IMR-90 (cell line): ENCODE measurements around the gene KIF18A. TPM values are rescaled to one million over a fixed set of nuclear protein-coding genes. Genes with fewer than 3 reads are reported as not detected.

Experiments used
- ATAC-seq: fragments of 200-7000 bp; cut with Tn5 transposase; 2 replicates; pipeline ENCODE4 v1.9.1; 2020; ENCODE audit warnings: low read depth, mild to moderate bottlenecking, moderate library complexity
- BruUV-seq: library from RNA; stranded (reverse); fragments of 400-500 nt; replicated peaks from 2 replicates; lab custom pipeline; 2021; lab: Mats Ljungman, UMichigan
- CTCF ChIA-PET: fragments of 300-600 bp; formaldehyde crosslinking; extraction: SDS; loops from one replicate; lab custom pipeline; 2021; ENCODE audit warnings: antibody characterized with exemption; lab: Yijun Ruan, JAX
- POLR2A ChIA-PET: fragments of 300-600 bp; sonication (Branson Sonifier 250); formaldehyde crosslinking; loops from one replicate; lab custom pipeline; 2022; ENCODE audit warnings: antibody characterized with exemption; ENCODE audit not compliant: unreplicated experiment; lab: Charles Lee
- DNase-seq: peaks from one replicate; pipeline ENCODE4 v3.0.0; 2013
- H2AFZ ChIP-seq: replicated peaks from 2 replicates; pipeline ENCODE3; 2013; ENCODE audit warnings: low read length, mild to moderate bottlenecking; ENCODE audit not compliant: poor library complexity
- H2AK5ac ChIP-seq: 2 replicates; pipeline ENCODE4 v1.6.1; 2013; ENCODE audit warnings: low read depth, low read length, inconsistent platforms
- H2AK9ac ChIP-seq: replicated peaks from 2 replicates; pipeline ENCODE3; 2013; ENCODE audit warnings: mild to moderate bottlenecking, low read depth, low read length, moderate library complexity; ENCODE audit not compliant: poor library complexity
- H2BK120ac ChIP-seq: 2 replicates; pipeline ENCODE4 v1.6.1; 2013; ENCODE audit warnings: low read depth, low read length, inconsistent platforms
- H2BK15ac ChIP-seq: 3 replicates; pipeline ENCODE4 v1.6.1; 2013; ENCODE audit warnings: low read depth, low read length, inconsistent platforms
- H2BK20ac ChIP-seq: 2 replicates; pipeline ENCODE4 v1.6.1; 2013; ENCODE audit warnings: low read depth, mild to moderate bottlenecking, inconsistent platforms, low read length, moderate library complexity
- H2BK5ac ChIP-seq: 2 replicates; pipeline ENCODE4 v1.6.1; 2013; ENCODE audit warnings: mild to moderate bottlenecking, low read depth, low read length, inconsistent platforms; ENCODE audit not compliant: poor library complexity, severe bottlenecking
- H3K14ac ChIP-seq: replicated peaks from 2 replicates; pipeline ENCODE4 v1.6.1; 2013; ENCODE audit warnings: low read depth, low read length, inconsistent platforms
- H3K18ac ChIP-seq: 2 replicates; pipeline ENCODE4 v1.6.1; 2013; ENCODE audit warnings: low read depth, low read length, control low read depth
- H3K23ac ChIP-seq: 2 replicates; pipeline ENCODE4 v1.6.1; 2013; ENCODE audit warnings: low read depth, low read length, inconsistent platforms
- H3K27ac ChIP-seq: 2 replicates; pipeline ENCODE4 v1.5.1; 2013; ENCODE audit warnings: mild to moderate bottlenecking, control low read depth, low read length; ENCODE audit not compliant: insufficient read depth
- H3K27me3 ChIP-seq: 2 replicates; pipeline ENCODE4 v1.6.1; 2013; ENCODE audit warnings: low read length; ENCODE audit not compliant: control insufficient read depth, insufficient read depth
- H3K36me3 ChIP-seq: 2 replicates; pipeline ENCODE4 v1.6.1; 2013; ENCODE audit warnings: low read length, mixed read lengths; ENCODE audit not compliant: control insufficient read depth, insufficient read depth
- H3K4ac ChIP-seq: 2 replicates; pipeline ENCODE4 v1.6.1; 2013; ENCODE audit warnings: low read depth, low read length, inconsistent platforms
- H3K4me1 ChIP-seq: 2 replicates; pipeline ENCODE4 v1.6.1; 2013; ENCODE audit warnings: low read length, mixed read lengths; ENCODE audit not compliant: control insufficient read depth, insufficient read depth
- H3K4me2 ChIP-seq: 2 replicates; pipeline ENCODE4 v1.6.1; 2013; ENCODE audit warnings: low read depth, mild to moderate bottlenecking, control low read depth, low read length, moderate library complexity
- H3K4me3 ChIP-seq: 2 replicates; pipeline ENCODE4 v1.5.1; 2013; ENCODE audit warnings: low read depth, mild to moderate bottlenecking, control low read depth, low read length, moderate library complexity; ENCODE audit not compliant: insufficient read depth
- H3K56ac ChIP-seq: 2 replicates; pipeline ENCODE4 v1.6.1; 2013; ENCODE audit warnings: low read length, inconsistent platforms; ENCODE audit not compliant: insufficient read depth; ENCODE audit errors: extremely low read depth
- H3K79me1 ChIP-seq, 2 experiments: 2 replicates each; pipeline ENCODE4 v1.6.1; 2013; ENCODE audit warnings: low read length in 2 of 2, inconsistent platforms in 1 of 2, low read depth in 1 of 2
- H3K9ac ChIP-seq: 2 replicates; pipeline ENCODE4 v1.6.1; 2013; ENCODE audit warnings: low read depth, low read length, control low read depth
- H3K9me1 ChIP-seq: 2 replicates; pipeline ENCODE4 v1.6.1; 2013; ENCODE audit warnings: low read length, inconsistent platforms; ENCODE audit not compliant: insufficient read depth
- H3K9me3 ChIP-seq: 2 replicates; pipeline ENCODE4 v1.6.1; 2013; ENCODE audit warnings: low read length; ENCODE audit not compliant: control insufficient read depth, insufficient read depth
- H4K20me1 ChIP-seq: 2 replicates; pipeline ENCODE4 v1.6.1; 2013; ENCODE audit warnings: low read length, inconsistent platforms; ENCODE audit not compliant: insufficient read depth
- H4K5ac ChIP-seq: 2 replicates; pipeline ENCODE4 v1.6.1; 2013; ENCODE audit warnings: mild to moderate bottlenecking, low read depth, low read length, control low read depth
- H4K8ac ChIP-seq, 2 experiments: 2 replicates each; pipeline ENCODE4 v1.6.1; 2013; ENCODE audit warnings: low read depth in 2 of 2, low read length in 2 of 2, control low read depth in 1 of 2, inconsistent platforms in 1 of 2
- H4K91ac ChIP-seq: 2 replicates; pipeline ENCODE4 v1.6.1; 2013; ENCODE audit warnings: low read depth, low read length, inconsistent platforms; ENCODE audit not compliant: insufficient read depth
- POLR2A ChIP-seq: IDR thresholded peaks from 2 replicates; pipeline ENCODE4 v1.6.1; 2012; ENCODE audit warnings: mild to moderate bottlenecking, low read depth, low read length
- RCOR1 ChIP-seq: IDR thresholded peaks from 2 replicates; pipeline ENCODE4 v1.6.1; 2012; ENCODE audit warnings: mild to moderate bottlenecking, low read length, improper control_type of control experiment; ENCODE audit not compliant: insufficient replicate concordance
- WGBS, 2 experiments: methylation state at CpG; one replicate each; pipeline versions ENCODE4 v1.1.5 to v1.1.7; 2013; ENCODE audit warnings: missing lambda C conversion rate in 2 of 2; ENCODE audit not compliant: insufficient read length in 1 of 2; ENCODE audit errors: extremely low coverage in 2 of 2; 5-methylcytosine and 5-hydroxymethylcytosine counted together
- dilution Hi-C: fragments of 300-500 bp; cut with HindIII; formaldehyde crosslinking; loops from one replicate; pipeline ENCODE4 v1.14.3; 2018; ENCODE audit warnings: low sequenced_read_pairs; ENCODE audit not compliant: unreplicated experiment
- in situ Hi-C: fragments of 300-500 bp; cut with MboI; formaldehyde crosslinking; loops from 3 replicates; pipeline ENCODE4 v1.14.3; 2019; ENCODE audit warnings: low sequenced_read_pairs, inconsistent platforms, mixed read lengths
- intact Hi-C: fragments of 100-400 bp; cut with micrococcal nuclease; formaldehyde crosslinking; loops from 2 replicates; pipeline ENCODE4 v1.10.0; 2022
- polyA plus RNA-seq, 3 experiments: library from polyadenylated mRNA; depleted of rRNA; stranded (reverse); fragments of >200 nt; gene quantifications; 2 replicates each; pipeline ENCODE4 v1.2.3, GENCODE V29; 2012; ENCODE audit warnings: low replicate concordance in 1 of 3
- total RNA-seq: library from RNA; depleted of rRNA; stranded (reverse); fragments of >200 nt; gene quantifications from 2 replicates; pipeline ENCODE4 v1.2.3, GENCODE V29; 2012

The KIF18A gene
- total and polyA plus RNA-seq, 2 of the 4 experiments (the other 2 are of a cell fraction) = 8.9 to 24.4 TPM

- Histone ChIP-seq H3K9ac (no peak overlapping the region), H3K14ac (no peak overlapping the region), H3K79me1 (no peaks in the 10 kb centered on the region), H3K18ac (no peak overlapping the region), H2BK5ac (no peak overlapping the region), H4K8ac (0 out of 4 replicates have a peak overlapping the region, but pooled peaks of 1 of the 2 experiments have one; percentile 9), H3K23ac (no peak overlapping the region), H4K20me1 (no peaks in the 10 kb centered on the region), H2AFZ (no peak overlapping the region), H2AK9ac (no peak overlapping the region), H3K4ac (no peak overlapping the region), H3K4me1 (peaks cover 3% of the 10 kb centered on the region; the same call in 1 of the 2 replicates), H3K9me3 (no peaks in the 10 kb centered on the region), H3K56ac (no peak overlapping the region), H4K5ac (no peak overlapping the region), H3K27ac (no peak overlapping the region), H2BK120ac (no peak overlapping the region), H3K9me1 (peaks cover 3% of the 10 kb centered on the region; the same call in 1 of the 2 replicates), H3K4me3 (no peak overlapping the region), H2BK15ac (no peak overlapping the region), H3K36me3 (no peaks in the 10 kb centered on the region), H3K4me2 (no peak overlapping the region), H2BK20ac (no peak overlapping the region), H4K91ac (no peak overlapping the region), H3K27me3 (no peaks in the 10 kb centered on the region), H2AK5ac (no peak overlapping the region)
- in situ Hi-C loops (no loop called here), dilution Hi-C loops (no loop called here), intact Hi-C loops (no loop called here)
- no peak for ATAC-seq
- 85% methylated on average over 2 of the region's 5 CpGs; no CpG with 5 or more reads in 1 of the 2 experiments for WGBS, 2 experiments
- BruUV-seq = no TSS peak
- CTCF ChIA-PET = no interaction called here
- no peak for DNase-seq
- no peak for TF ChIP-seq RCOR1
- no peak for TF ChIP-seq POLR2A
- POLR2A ChIA-PET = no interaction called here
Measured at GRCh38 chr11:27972522-27973170, 135.3 kb downstream of the KIF18A start.
